ENCODE measurements around the gene RCN1. TPM values are rescaled to one million over a fixed set of nuclear protein-coding genes. Genes with fewer than 3 reads are reported as not detected.

RCN1 gene
- total RNA-seq, 1 donor from 2014 or later = 200 TPM

DNA sequence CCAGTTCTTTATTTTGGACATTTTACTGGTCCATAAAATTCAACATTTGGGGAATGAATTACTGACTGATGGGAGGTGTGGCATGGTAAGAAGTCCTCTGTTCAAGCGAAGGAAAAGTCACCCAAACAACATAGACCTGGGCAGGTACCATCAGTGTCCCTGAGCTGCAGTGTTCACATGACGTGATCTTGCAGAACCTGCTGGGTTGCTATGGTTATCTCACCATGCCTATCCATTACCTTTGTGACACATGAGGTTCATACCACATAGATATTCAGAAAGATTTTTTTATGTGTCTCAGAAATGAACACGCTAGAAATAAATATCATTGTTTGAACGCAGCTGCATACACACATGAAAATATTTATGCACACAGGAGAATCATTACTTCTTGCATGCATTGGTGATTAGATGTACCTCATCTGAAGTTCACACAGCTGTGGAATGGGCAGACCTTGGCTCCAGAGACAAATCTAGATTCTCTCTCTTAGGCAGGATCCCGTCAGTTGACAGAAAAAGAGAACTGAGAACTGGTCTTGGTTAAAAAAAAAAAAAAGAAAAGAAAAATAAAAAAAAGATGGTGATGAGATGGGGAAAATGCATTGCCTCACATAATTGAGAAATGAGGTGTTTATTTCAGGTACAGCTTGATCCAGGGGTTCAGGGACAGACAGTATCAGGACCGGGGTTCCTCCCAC, 21.4 kb upstream of the RCN1 start:
- TF ChIP-seq, protein P1, sequence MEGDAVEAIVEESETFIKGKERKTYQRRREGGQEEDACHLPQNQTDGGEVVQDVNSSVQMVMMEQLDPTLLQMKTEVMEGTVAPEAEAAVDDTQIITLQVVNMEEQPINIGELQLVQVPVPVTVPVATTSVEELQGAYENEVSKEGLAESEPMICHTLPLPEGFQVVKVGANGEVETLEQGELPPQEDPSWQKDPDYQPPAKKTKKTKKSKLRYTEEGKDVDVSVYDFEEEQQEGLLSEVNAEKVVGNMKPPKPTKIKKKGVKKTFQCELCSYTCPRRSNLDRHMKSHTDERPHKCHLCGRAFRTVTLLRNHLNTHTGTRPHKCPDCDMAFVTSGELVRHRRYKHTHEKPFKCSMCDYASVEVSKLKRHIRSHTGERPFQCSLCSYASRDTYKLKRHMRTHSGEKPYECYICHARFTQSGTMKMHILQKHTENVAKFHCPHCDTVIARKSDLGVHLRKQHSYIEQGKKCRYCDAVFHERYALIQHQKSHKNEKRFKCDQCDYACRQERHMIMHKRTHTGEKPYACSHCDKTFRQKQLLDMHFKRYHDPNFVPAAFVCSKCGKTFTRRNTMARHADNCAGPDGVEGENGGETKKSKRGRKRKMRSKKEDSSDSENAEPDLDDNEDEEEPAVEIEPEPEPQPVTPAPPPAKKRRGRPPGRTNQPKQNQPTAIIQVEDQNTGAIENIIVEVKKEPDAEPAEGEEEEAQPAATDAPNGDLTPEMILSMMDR (IDR thresholded peaks at IDR 0.05; ENCODE audit: partially characterized antibody, unreplicated experiment) = no peak
- H3K27ac Mint-ChIP-seq (ENCODE audit: unreplicated experiment) = no peak overlapping the region
- H3K4me1 Mint-ChIP-seq (ENCODE audit: low read depth, unreplicated experiment) = peaks cover 40% of the 10 kb centered on the region
- no peak for DNase-seq
- no peaks in the 10 kb centered on the region for H3K36me3 Mint-ChIP-seq (ENCODE audit: unreplicated experiment)
- H3K9me3 Mint-ChIP-seq (ENCODE audit: unreplicated experiment) = peaks cover 2% of the 10 kb centered on the region
- H3K27me3 Mint-ChIP-seq (ENCODE audit: unreplicated experiment) = peaks cover 4% of the 10 kb centered on the region
- no peak overlapping the region for H3K4me3 Mint-ChIP-seq (ENCODE audit: unreplicated experiment)

DNA sequence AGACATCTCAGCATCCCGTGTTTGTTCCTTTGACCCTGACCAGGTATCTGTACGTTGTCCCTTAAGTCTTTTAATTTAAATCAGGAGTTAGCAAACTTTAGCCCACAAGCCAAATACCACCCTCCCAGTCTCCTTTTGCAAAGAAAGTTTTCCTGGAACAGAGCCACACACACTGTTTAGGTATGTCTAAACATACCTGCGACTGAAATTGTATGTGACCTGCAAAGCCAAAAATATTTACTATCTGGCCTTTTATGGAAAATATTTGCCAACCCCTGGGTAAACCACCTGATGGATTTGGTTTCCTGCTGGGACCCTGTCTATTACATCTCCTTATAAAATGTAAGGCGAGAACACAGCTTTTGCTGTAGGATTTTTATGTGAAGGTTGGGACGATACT, 20.2 kb upstream of the RCN1 start:
- DNase-seq = no peak
- H3K27ac Mint-ChIP-seq (ENCODE audit: unreplicated experiment) = no peak overlapping the region
- no peaks in the 10 kb centered on the region for H3K36me3 Mint-ChIP-seq (ENCODE audit: unreplicated experiment)
- TF ChIP-seq, protein P1 (IDR thresholded peaks at IDR 0.05; ENCODE audit: partially characterized antibody, unreplicated experiment) = no peak
- H3K4me3 Mint-ChIP-seq (ENCODE audit: unreplicated experiment) = no peak overlapping the region
- peaks cover 2% of the 10 kb centered on the region for H3K9me3 Mint-ChIP-seq (ENCODE audit: unreplicated experiment)
- peaks cover 3% of the 10 kb centered on the region for H3K27me3 Mint-ChIP-seq (ENCODE audit: unreplicated experiment)
- peaks cover 45% of the 10 kb centered on the region for H3K4me1 Mint-ChIP-seq (ENCODE audit: low read depth, unreplicated experiment)

DNA sequence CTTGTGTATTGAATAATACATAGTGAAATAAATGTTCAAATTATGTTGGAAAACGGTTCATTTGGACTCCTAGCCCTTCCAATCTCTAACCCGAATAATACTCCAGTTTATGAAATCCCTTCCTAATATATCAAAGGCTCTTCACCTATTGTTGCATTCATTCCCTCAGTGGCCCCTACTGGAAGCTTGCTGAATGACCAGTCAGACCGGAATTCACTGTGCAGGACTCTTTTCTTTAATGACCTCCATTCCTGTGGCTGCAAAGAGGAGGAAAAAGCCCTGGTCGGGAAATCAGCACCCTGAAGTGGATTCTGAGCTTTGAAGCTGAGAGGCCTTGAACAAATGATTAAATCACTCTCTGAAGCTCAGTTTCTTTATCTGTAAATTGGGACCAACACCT, 19.1 kb upstream of the RCN1 start:
- peaks cover 45% of the 10 kb centered on the region for H3K4me1 Mint-ChIP-seq (ENCODE audit: low read depth, unreplicated experiment)
- peak overlapping the region; percentile 73 for H3K27ac Mint-ChIP-seq (ENCODE audit: unreplicated experiment)
- peaks cover 2% of the 10 kb centered on the region for H3K9me3 Mint-ChIP-seq (ENCODE audit: unreplicated experiment)
- TF ChIP-seq, protein P1 (IDR thresholded peaks at IDR 0.05; ENCODE audit: partially characterized antibody, unreplicated experiment) = peak; percentile 59
- DNase-seq = no peak
- H3K36me3 Mint-ChIP-seq (ENCODE audit: unreplicated experiment) = no peaks in the 10 kb centered on the region
- peak overlapping the region; percentile 51 for H3K4me3 Mint-ChIP-seq (ENCODE audit: unreplicated experiment)
- peaks cover 3% of the 10 kb centered on the region for H3K27me3 Mint-ChIP-seq (ENCODE audit: unreplicated experiment)

DNA sequence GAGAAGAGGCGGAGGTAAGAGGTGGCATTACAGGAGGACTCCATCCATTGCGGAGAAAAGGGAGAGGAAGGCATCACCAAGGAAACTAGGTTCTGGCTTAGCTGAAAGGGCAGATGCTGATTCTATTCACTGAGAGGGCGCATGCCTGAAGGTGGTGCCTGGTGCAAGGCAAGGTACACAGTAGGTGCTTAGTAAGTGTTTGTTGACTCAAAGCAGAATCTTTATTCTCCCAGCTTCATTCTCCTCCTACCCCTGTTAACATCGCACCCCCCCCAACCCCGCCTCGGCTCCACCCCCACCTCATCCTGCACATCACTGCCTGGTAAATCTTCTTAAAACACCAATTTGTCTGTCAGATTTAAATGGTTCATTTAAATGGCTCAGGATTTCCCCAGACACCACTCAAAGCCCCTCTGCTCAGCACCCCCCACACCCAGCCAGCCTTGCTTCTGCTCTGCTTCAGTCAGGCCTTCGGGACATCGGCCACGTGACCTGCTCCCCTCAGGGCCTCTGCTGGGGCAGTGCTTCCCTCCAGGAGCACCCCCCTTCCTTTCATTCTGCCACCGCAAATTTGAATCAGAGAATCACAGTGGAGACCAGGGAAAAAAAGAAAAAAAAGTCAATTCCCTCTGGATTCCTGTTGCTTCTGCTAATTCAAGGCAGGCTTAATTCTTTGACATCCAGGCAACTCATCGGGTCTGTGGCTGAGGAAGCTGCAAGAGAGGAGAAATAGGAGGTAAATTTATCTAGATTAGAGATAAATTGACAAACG, 17.8 kb upstream of the RCN1 start:
- peaks cover 2% of the 10 kb centered on the region for H3K9me3 Mint-ChIP-seq (ENCODE audit: unreplicated experiment)
- H3K27ac Mint-ChIP-seq (ENCODE audit: unreplicated experiment) = peak overlapping the region; percentile 28
- H3K4me1 Mint-ChIP-seq (ENCODE audit: low read depth, unreplicated experiment) = peaks cover 44% of the 10 kb centered on the region
- H3K27me3 Mint-ChIP-seq (ENCODE audit: unreplicated experiment) = peaks cover 3% of the 10 kb centered on the region
- peak; percentile 81 for DNase-seq
- H3K36me3 Mint-ChIP-seq (ENCODE audit: unreplicated experiment) = no peaks in the 10 kb centered on the region
- TF ChIP-seq, protein P1 (IDR thresholded peaks at IDR 0.05; ENCODE audit: partially characterized antibody, unreplicated experiment) = no peak
- peak overlapping the region; percentile 35 for H3K4me3 Mint-ChIP-seq (ENCODE audit: unreplicated experiment)

DNA sequence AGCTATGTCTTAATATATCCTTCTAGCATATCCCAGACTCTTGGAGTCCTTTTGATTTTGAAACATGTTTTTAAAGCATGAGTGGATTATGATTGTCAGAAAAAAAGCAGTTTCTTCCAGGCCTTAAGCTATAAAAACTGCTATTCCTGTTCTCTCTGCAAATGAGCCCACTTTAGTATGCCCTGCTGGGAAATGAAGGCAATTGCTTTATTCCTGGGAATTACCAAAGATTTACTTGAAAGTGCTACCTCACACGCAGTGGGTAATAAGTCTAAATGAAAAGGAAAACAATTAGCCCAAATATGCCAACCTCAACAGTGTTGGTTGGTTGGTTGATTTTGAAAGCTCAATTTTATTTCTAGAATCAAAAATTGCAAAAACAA, 17.2 kb upstream of the RCN1 start:
- no peak overlapping the region for H3K4me3 Mint-ChIP-seq (ENCODE audit: unreplicated experiment)
- H3K9me3 Mint-ChIP-seq (ENCODE audit: unreplicated experiment) = peaks cover 2% of the 10 kb centered on the region
- H3K27ac Mint-ChIP-seq (ENCODE audit: unreplicated experiment) = no peak overlapping the region
- TF ChIP-seq, protein P1 (IDR thresholded peaks at IDR 0.05; ENCODE audit: partially characterized antibody, unreplicated experiment) = no peak
- H3K27me3 Mint-ChIP-seq (ENCODE audit: unreplicated experiment) = peaks cover 3% of the 10 kb centered on the region
- H3K4me1 Mint-ChIP-seq (ENCODE audit: low read depth, unreplicated experiment) = peaks cover 44% of the 10 kb centered on the region
- no peak for DNase-seq
- no peaks in the 10 kb centered on the region for H3K36me3 Mint-ChIP-seq (ENCODE audit: unreplicated experiment)
